K562 (cell line): ENCODE measurements around the gene RFT1. TPM values are rescaled to one million over a fixed set of nuclear protein-coding genes. Genes with fewer than 3 reads are reported as not detected.

Experiments used
- CBX2 ChIP-seq: fragments of 200-600 bp; sonication (generic); IDR thresholded peaks from one replicate; pipeline ENCODE4 v1.6.1; 2012; ENCODE audit warnings: mild to moderate bottlenecking, low read length, inconsistent platforms; ENCODE audit not compliant: insufficient read depth, poor library complexity, severe bottlenecking
- E2F8 ChIP-seq: fragments of 450-650 bp; IDR thresholded peaks from 2 replicates; pipeline ENCODE4 v1.7.1; 2018; ENCODE audit warnings: mild to moderate bottlenecking, low read depth; ENCODE audit not compliant: partially characterized antibody
- EP300 ChIP-seq: IDR thresholded peaks from 2 replicates; pipeline ENCODE4 v1.6.1; 2012; ENCODE audit warnings: low read length, improper control_type of control experiment
- GATAD2A ChIP-seq: fragments of 450-650 bp; IDR thresholded peaks from 2 replicates; pipeline ENCODE4 v1.6.1; 2017
- PCBP2 ChIP-seq: fragments of 200-400 bp; formaldehyde crosslinking; IDR thresholded peaks from 2 replicates; pipeline ENCODE4 v1.6.1; 2018; ENCODE audit warnings: low read length, low read depth, mild to moderate bottlenecking, moderate library complexity; ENCODE audit not compliant: poor library complexity, severe bottlenecking
- POU5F1 ChIP-seq: fragments of 150-350 bp; IDR thresholded peaks from 2 replicates; pipeline ENCODE4 v1.6.1; 2014; ENCODE audit warnings: borderline replicate concordance, low read length, low read depth, mild to moderate bottlenecking; ENCODE audit not compliant: partially characterized antibody
- RBM25 ChIP-seq: fragments of 200-400 bp; formaldehyde crosslinking; IDR thresholded peaks from 2 replicates; pipeline ENCODE4 v1.6.1; 2018; ENCODE audit warnings: low read length, low read depth, moderate library complexity; ENCODE audit not compliant: severe bottlenecking
- RNF2 ChIP-seq: sonication (generic); IDR thresholded peaks from 2 replicates; pipeline ENCODE4 v1.6.1; 2016
- SAFB ChIP-seq: fragments of 200-400 bp; formaldehyde crosslinking; IDR thresholded peaks from 2 replicates; pipeline ENCODE4 v1.6.1; 2017; ENCODE audit warnings: low read depth, low read length, borderline replicate concordance
- STAG1 ChIP-seq: sonication (generic); formaldehyde crosslinking; IDR thresholded peaks from 2 replicates; pipeline ENCODE4 v1.5.0; 2020; ENCODE audit warnings: missing genetic modification reagents, borderline replicate concordance
- TCF3 ChIP-seq: sonication (generic); formaldehyde crosslinking; IDR thresholded peaks from 2 replicates; pipeline ENCODE4 v1.4.0; 2020; ENCODE audit warnings: mild to moderate bottlenecking, missing genetic modification reagents
- TSHZ1 ChIP-seq: fragments of 250-450 bp; sonication (Bioruptor Pico); IDR thresholded peaks from 2 replicates; pipeline ENCODE4 v1.4.0; 2020; ENCODE audit warnings: mild to moderate bottlenecking, moderate library complexity
- UBTF ChIP-seq, 2 experiments: IDR thresholded peaks; 2 replicates each; pipeline ENCODE4 v1.6.1; 2012; ENCODE audit warnings: improper control_type of control experiment in 2 of 2, low read depth in 2 of 2, low read length in 2 of 2, borderline replicate concordance in 1 of 2
- ZNF124 ChIP-seq: sonication (generic); formaldehyde crosslinking; IDR thresholded peaks from 2 replicates; pipeline ENCODE4 v1.8.1; 2022; ENCODE audit warnings: missing genetic modification reagents
- ZNF57 ChIP-seq: fragments of 450-650 bp; formaldehyde crosslinking; IDR thresholded peaks from 2 replicates; pipeline ENCODE4 v1.4.0; 2020; ENCODE audit warnings: mild to moderate bottlenecking, moderate library complexity
- ZNF740 ChIP-seq, 3 experiments: fragments of 200-800 bp in 1 of 3; sonication (Bioruptor generic) in 1 of 3; sonication (generic) in 1 of 3; formaldehyde crosslinking in 1 of 3; IDR thresholded peaks; 2 replicates each; pipeline versions ENCODE4 v1.6.1 to v1.8.0; 2016 to 2022; ENCODE audit warnings: mild to moderate bottlenecking in 2 of 3, missing compliant biosample characterization in 2 of 3, missing genetic modification characterization in 2 of 3, missing genetic modification reagents in 1 of 3
- ZNF764 ChIP-seq: fragments of 250-450 bp; sonication (Bioruptor Pico); IDR thresholded peaks from 2 replicates; pipeline ENCODE4 v1.4.0; 2020; ENCODE audit warnings: low read depth, mild to moderate bottlenecking, moderate library complexity
- polyA plus RNA-seq, 8 experiments: library from polyadenylated mRNA; depleted of rRNA in 4 of 8; stranded (reverse) in 5 of 8; unstranded in 3 of 8; fragments of >200 nt; fragmentation: Nextera tagmentation in 2 of 8; fragmentation: Illumina TruSeq in 1 of 8; extraction: Ambion mirVana in 2 of 8; extraction: Trizol in 1 of 8; gene quantifications; 2 replicates each; pipeline versions ENCODE4 v1.2.1 to v1.2.3, GENCODE V29; 2011 to 2014; ENCODE audit warnings: inconsistent platforms in 1 of 8, missing spikeins in 1 of 8
- total RNA-seq, 7 experiments: library from RNA; depleted of rRNA in 6 of 7; stranded (reverse); fragments of >200 nt in 6 of 7; fragmentation: Illumina TruSeq in 2 of 7; extraction: Trizol in 2 of 7; gene quantifications; 2 replicates each; pipeline versions ENCODE4 v1.2.1 to v1.2.3, GENCODE V29; 2011 to 2021; ENCODE audit warnings: low replicate concordance in 1 of 7

RFT1 gene
- total and polyA plus RNA-seq, 9 of the 15 experiments (the other 6 are each of a cell fraction or from before 2014, with no cell fraction given), result 4.4 to 23.8 (median 8.9) TPM

- TF ChIP-seq STAG1 (CRISPR knock-in tag), result no peak
- TF ChIP-seq UBTF (IDR thresholded peaks at IDR 0.05; ENCODE audit: borderline replicate concordance in 1 of 2, low read depth in 2 of 2, low read length in 2 of 2), result no peak
- no peak for TF ChIP-seq E2F8
- no peak for TF ChIP-seq POU5F1
- TF ChIP-seq GATAD2A, result no peak
- no peak for TF ChIP-seq TSHZ1 (CRISPR knock-in tag)
- no peak for TF ChIP-seq ZNF124 (CRISPR knock-in tag)
- peak; percentile 20; the same call in 1 of the 2 replicates for TF ChIP-seq RNF2
- TF ChIP-seq ZNF57 (CRISPR knock-in tag), result no peak
- TF ChIP-seq SAFB, result no peak
- peak; percentile 16; the same call in 1 of the 2 replicates for TF ChIP-seq TCF3 (CRISPR knock-in tag)
- TF ChIP-seq ZNF740 (CRISPR knock-in tag; IDR thresholded peaks at IDR 0.05), result no peak
- no peak for TF ChIP-seq ZNF740 (tag; IDR thresholded peaks at IDR 0.05)
- TF ChIP-seq EP300, result peak; percentile 8; the same call in 1 of the 2 replicates
- no peak for TF ChIP-seq PCBP2
- no peak for TF ChIP-seq RBM25
- TF ChIP-seq ZNF764, result no peak
- no peak for TF ChIP-seq CBX2
Observed at GRCh38 chr3:53114412-53115074, 15.7 kb downstream of the RFT1 start (continued).
